Vagina (tissue), 2 donors: ENCODE results near the gene MTCP1. TPM values are rescaled to one million over a fixed set of nuclear protein-coding genes. Genes with fewer than 3 reads are reported as not detected.

ENCODE experiments used
- DNase-seq, 2 donors: peaks; one replicate each; pipeline ENCODE4 v3.0.0-alpha.2; 2017; ENCODE audit errors: extremely low spot score in 2 of 2
- H3K27ac ChIP-seq: fragments of 200-600 bp; sonication (generic); one replicate; pipeline ENCODE4 v1.5.1; 2019
- H3K27me3 ChIP-seq: fragments of 200-600 bp; sonication (generic); one replicate; pipeline ENCODE4 v1.5.1; 2019
- H3K36me3 ChIP-seq, 2 donors: fragments of 200-600 bp; sonication (generic); one replicate each; pipeline ENCODE4 v1.5.1; 2017 to 2019
- H3K4me1 ChIP-seq: fragments of 200-600 bp; sonication (generic); one replicate; pipeline ENCODE4 v1.5.1; 2019
- H3K4me3 ChIP-seq, 2 donors: fragments of 200-600 bp; sonication (generic); 1 replicate in 1 of 2; 2 replicates in 1 of 2; pipeline ENCODE4 v1.5.1; 2016 to 2019
- H3K9me3 ChIP-seq: fragments of 200-600 bp; sonication (generic); one replicate; pipeline ENCODE4 v1.5.1; 2019
- POLR2A ChIP-seq, 2 donors: fragments of 450-650 bp; IDR thresholded peaks; one replicate each; pipeline ENCODE4 v1.6.1; 2017; ENCODE audit warnings: antibody characterized with exemption in 2 of 2, mild to moderate bottlenecking in 2 of 2, moderate library complexity in 2 of 2
- POLR2AphosphoS5 ChIP-seq, 2 donors: sonication (generic); formaldehyde crosslinking; IDR thresholded peaks; one replicate each; pipeline ENCODE4 v1.9.0; 2017; ENCODE audit warnings: antibody characterized with exemption in 2 of 2, mild to moderate bottlenecking in 2 of 2, low read depth in 1 of 2; ENCODE audit not compliant: insufficient read depth in 1 of 2
- intact Hi-C: fragments of 100-400 bp; cut with DNase I; formaldehyde crosslinking; loops from one replicate; pipeline ENCODE4 v1.15.1; 2023
- total RNA-seq: library from RNA; depleted of rRNA; stranded (reverse); fragments of >200 nt; gene quantifications from one replicate; pipeline ENCODE4 v1.2.3, GENCODE V29; 2016
- TF ChIP-seq, protein P1 (sequence below), 3 experiments: fragments of 450-650 bp in 2 of 3; fragments of 200-600 bp in 1 of 3; sonication (generic) in 1 of 3; IDR thresholded peaks; one replicate each; pipeline ENCODE4 v1.5.1; 2017 to 2019; ENCODE audit warnings: antibody characterized with exemption in 3 of 3, mild to moderate bottlenecking in 2 of 3, moderate library complexity in 2 of 3

MTCP1 gene
- total RNA-seq, 1 donor from 2014 or later, result 6.9 TPM

DNA sequence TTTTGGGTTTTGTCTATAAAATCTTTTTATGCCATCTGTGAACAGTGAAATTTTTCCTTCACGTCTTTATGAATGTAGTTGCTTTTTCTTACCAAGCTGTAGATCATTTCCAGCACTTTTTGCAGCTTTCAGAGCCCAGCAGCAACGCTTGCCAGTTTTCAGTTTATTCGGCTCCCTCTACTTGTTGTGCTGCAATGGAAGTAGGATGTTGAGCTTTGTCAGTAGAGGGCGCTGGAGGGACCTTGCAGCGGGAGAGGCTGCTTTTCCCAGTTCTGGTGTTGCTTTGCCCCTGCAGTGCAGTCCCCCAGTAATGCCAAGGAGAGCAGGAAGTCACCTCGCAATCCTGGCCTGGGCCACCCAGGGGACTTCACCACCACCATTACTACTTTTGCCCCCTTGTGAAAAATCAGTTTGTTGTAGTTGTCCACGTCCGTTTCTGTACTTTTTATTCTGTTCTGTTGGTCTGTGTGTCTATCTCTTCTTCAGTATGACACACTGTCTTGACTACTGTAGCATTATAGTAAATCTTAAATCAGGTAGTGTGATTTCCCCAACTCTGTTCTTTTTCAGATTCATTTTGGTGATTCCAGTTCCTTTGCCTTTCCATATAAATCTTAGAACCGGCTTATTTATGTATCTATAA, 21.8 kb downstream of the MTCP1 start:
- no peak for DNase-seq
- H3K36me3 ChIP-seq, result no peaks in the 10 kb centered on the region
- intact Hi-C loops, result no loop called here

GRCh38 chrX:155046811-155047528, 24.0 kb downstream of the MTCP1 start:
- Histone ChIP-seq H3K36me3 (no peaks in the 10 kb centered on the region), H3K9me3 (no peaks in the 10 kb centered on the region), H3K4me1 (no peaks in the 10 kb centered on the region), H3K4me3 (no peak overlapping the region), H3K27ac (no peak overlapping the region), H3K27me3 (no peaks in the 10 kb centered on the region)
- intact Hi-C loops, result no loop called here
- TF ChIP-seq POLR2A (IDR thresholded peaks at IDR 0.05), result no peak
- TF ChIP-seq, protein P1, sequence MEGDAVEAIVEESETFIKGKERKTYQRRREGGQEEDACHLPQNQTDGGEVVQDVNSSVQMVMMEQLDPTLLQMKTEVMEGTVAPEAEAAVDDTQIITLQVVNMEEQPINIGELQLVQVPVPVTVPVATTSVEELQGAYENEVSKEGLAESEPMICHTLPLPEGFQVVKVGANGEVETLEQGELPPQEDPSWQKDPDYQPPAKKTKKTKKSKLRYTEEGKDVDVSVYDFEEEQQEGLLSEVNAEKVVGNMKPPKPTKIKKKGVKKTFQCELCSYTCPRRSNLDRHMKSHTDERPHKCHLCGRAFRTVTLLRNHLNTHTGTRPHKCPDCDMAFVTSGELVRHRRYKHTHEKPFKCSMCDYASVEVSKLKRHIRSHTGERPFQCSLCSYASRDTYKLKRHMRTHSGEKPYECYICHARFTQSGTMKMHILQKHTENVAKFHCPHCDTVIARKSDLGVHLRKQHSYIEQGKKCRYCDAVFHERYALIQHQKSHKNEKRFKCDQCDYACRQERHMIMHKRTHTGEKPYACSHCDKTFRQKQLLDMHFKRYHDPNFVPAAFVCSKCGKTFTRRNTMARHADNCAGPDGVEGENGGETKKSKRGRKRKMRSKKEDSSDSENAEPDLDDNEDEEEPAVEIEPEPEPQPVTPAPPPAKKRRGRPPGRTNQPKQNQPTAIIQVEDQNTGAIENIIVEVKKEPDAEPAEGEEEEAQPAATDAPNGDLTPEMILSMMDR (IDR thresholded peaks at IDR 0.05), result no peak
- no peak for TF ChIP-seq POLR2AphosphoS5 (IDR thresholded peaks at IDR 0.05; ENCODE audit: insufficient read depth in 1 of 2, low read depth in 1 of 2)
- DNase-seq, result no peak

More for the DNA sequence above, 21.8 kb downstream of the MTCP1 start:
- H3K4me1 ChIP-seq, result no peaks in the 10 kb centered on the region
- no peak overlapping the region for H3K27ac ChIP-seq
- no peaks in the 10 kb centered on the region for H3K27me3 ChIP-seq
- TF ChIP-seq, protein P1 (IDR thresholded peaks at IDR 0.05), result no peak
- TF ChIP-seq POLR2A (IDR thresholded peaks at IDR 0.05) (no peak), POLR2AphosphoS5 (IDR thresholded peaks at IDR 0.05; ENCODE audit: insufficient read depth in 1 of 2, low read depth in 1 of 2) (no peak)
- H3K9me3 ChIP-seq, result no peaks in the 10 kb centered on the region
- H3K4me3 ChIP-seq, result no peak overlapping the region

GRCh38 chrX:155046129-155046810, 24.7 kb downstream of the MTCP1 start:
- TF ChIP-seq POLR2AphosphoS5 (IDR thresholded peaks at IDR 0.05; ENCODE audit: insufficient read depth in 1 of 2, low read depth in 1 of 2) (no peak), POLR2A (IDR thresholded peaks at IDR 0.05) (no peak)
- TF ChIP-seq, protein P1 (IDR thresholded peaks at IDR 0.05), result no peak
- H3K4me1 ChIP-seq, result no peaks in the 10 kb centered on the region
- intact Hi-C loops, result no loop called here
- no peak overlapping the region for H3K4me3 ChIP-seq
- no peaks in the 10 kb centered on the region for H3K36me3 ChIP-seq
- H3K27ac ChIP-seq, result no peak overlapping the region
- H3K27me3 ChIP-seq, result no peaks in the 10 kb centered on the region
- H3K9me3 ChIP-seq, result no peaks in the 10 kb centered on the region
- no peak for DNase-seq

GRCh38 chrX:155035688-155036087, 35.2 kb downstream of the MTCP1 start:
- Histone ChIP-seq H3K4me3 (no peak overlapping the region), H3K27ac (no peak overlapping the region), H3K36me3 (no peaks in the 10 kb centered on the region), H3K9me3 (peaks cover 3% of the 10 kb centered on the region), H3K27me3 (no peaks in the 10 kb centered on the region), H3K4me1 (no peaks in the 10 kb centered on the region)
- DNase-seq, result no peak
- intact Hi-C loops, result no loop called here
- TF ChIP-seq POLR2A (IDR thresholded peaks at IDR 0.05) (no peak), POLR2AphosphoS5 (IDR thresholded peaks at IDR 0.05; ENCODE audit: insufficient read depth in 1 of 2, low read depth in 1 of 2) (no peak)
- TF ChIP-seq, protein P1 (IDR thresholded peaks at IDR 0.05), result no peak
